HepG2 (cell line): ENCODE data around the gene ARHGAP5. TPM values are rescaled to one million over a fixed set of nuclear protein-coding genes. Genes with fewer than 3 reads are reported as not detected.

Experiments
- ATAC-seq: fragments of 200-7000 bp; cut with Tn5 transposase; 3 replicates; pipeline ENCODE4 v1.9.1; 2020; ENCODE audit warnings: mild to moderate bottlenecking, moderate library complexity
- BruUV-seq: library from RNA; stranded (reverse); fragments of 400-500 nt; replicated peaks from 2 replicates; lab custom pipeline; 2021; lab: Mats Ljungman, UMichigan
- CTCF ChIA-PET: fragments of 300-600 bp; formaldehyde crosslinking; extraction: SDS; loops from one replicate; lab custom pipeline; 2021; ENCODE audit warnings: low total read pairs, inconsistent platforms, low intra/inter-chr PET ratio; lab: Yijun Ruan, JAX
- POLR2A ChIA-PET: fragments of 350-600 bp; sonication (Branson Sonifier 250); formaldehyde crosslinking; loops from one replicate; lab custom pipeline; 2020; ENCODE audit warnings: antibody characterized with exemption, inconsistent platforms; lab: Yijun Ruan, JAX
- DNase-seq: peaks from one replicate; pipeline ENCODE4 v3.0.0-alpha.2; 2015; ENCODE audit warnings: low spot score
- FAIRE-seq: peaks from 3 replicates; lab custom pipeline; 2011; peaks lifted over from hg19 to GRCh38; lab: Jason Lieb, UNC
- H2AFZ ChIP-seq: one replicate; pipeline ENCODE4 v1.6.1; 2011; ENCODE audit warnings: low read length, inconsistent platforms
- H3K27ac ChIP-seq: fragments of 300-600 bp; 3 replicates; pipeline ENCODE4 v1.8.0; 2011; ENCODE audit warnings: mixed run types, mild to moderate bottlenecking, mixed read lengths, low read length, inconsistent platforms; ENCODE audit not compliant: insufficient read depth; ENCODE audit errors: extremely low read length
- H3K27me3 ChIP-seq, 2 experiments: fragments of 200-600 bp in 1 of 2; 2 replicates in 1 of 2; 3 replicates in 1 of 2; pipeline versions ENCODE4 v1.6.0 to v1.8.0; 2011; ENCODE audit warnings: low read length in 2 of 2, mild to moderate bottlenecking in 2 of 2, moderate library complexity in 2 of 2, inconsistent platforms in 1 of 2; ENCODE audit not compliant: insufficient read depth in 2 of 2, control insufficient read depth in 1 of 2
- H3K36me3 ChIP-seq, 2 experiments: fragments of 200-600 bp in 1 of 2; replicated peaks in 1 of 2; 2 replicates in 1 of 2; 3 replicates in 1 of 2; pipeline versions ENCODE4 v1.5.1 to v1.8.0; 2011; ENCODE audit warnings: low read length in 2 of 2, inconsistent platforms in 1 of 2; ENCODE audit not compliant: insufficient read depth in 2 of 2, control insufficient read depth in 1 of 2
- H3K4me1 ChIP-seq: 2 replicates; pipeline ENCODE4 v1.5.1; 2012; ENCODE audit warnings: low read length, inconsistent platforms; ENCODE audit not compliant: insufficient read depth
- H3K4me2 ChIP-seq: 2 replicates; pipeline ENCODE4 v1.6.0; 2011; ENCODE audit warnings: low read depth, low read length, inconsistent platforms
- H3K4me3 ChIP-seq, 3 experiments: fragments of 200-600 bp in 1 of 3; sonication (generic), shearing (Covaris generic) in 1 of 3; replicated peaks in 1 of 3; 2 replicates each; pipeline ENCODE4 v1.5.1; 2011 to 2016; ENCODE audit warnings: low read length in 3 of 3, inconsistent platforms in 2 of 3, low read depth in 2 of 3, mild to moderate bottlenecking in 2 of 3, control low read depth in 1 of 3, mixed read lengths in 1 of 3; ENCODE audit not compliant: insufficient read depth in 1 of 3
- H3K79me2 ChIP-seq: one replicate; pipeline ENCODE4 v1.6.1; 2011; ENCODE audit warnings: low read length, inconsistent platforms; ENCODE audit not compliant: insufficient read depth
- H3K9ac ChIP-seq: 2 replicates; pipeline ENCODE4 v1.6.0; 2011; ENCODE audit warnings: mild to moderate bottlenecking, low read depth, low read length, inconsistent platforms; ENCODE audit not compliant: insufficient read depth
- H3K9me3 ChIP-seq: 2 replicates; pipeline ENCODE4 v1.5.1; 2012; ENCODE audit warnings: mild to moderate bottlenecking, low read length
- H4K20me1 ChIP-seq: 2 replicates; pipeline ENCODE4 v1.6.0; 2011; ENCODE audit warnings: inconsistent platforms, mild to moderate bottlenecking, low read length, moderate library complexity; ENCODE audit not compliant: insufficient read depth
- AHR ChIP-seq: IDR thresholded peaks from 2 replicates; pipeline ENCODE4 v1.6.1; 2018; ENCODE audit warnings: missing genetic modification reagents, missing compliant biosample characterization
- BATF2 ChIP-seq: sonication (generic); formaldehyde crosslinking; IDR thresholded peaks from 2 replicates; pipeline ENCODE4 v1.8.0; 2022; ENCODE audit warnings: mild to moderate bottlenecking, missing genetic modification reagents, moderate library complexity
- JUN ChIP-seq: sonication (generic); formaldehyde crosslinking; IDR thresholded peaks from 2 replicates; pipeline ENCODE4 v1.4.0; 2020; ENCODE audit warnings: mild to moderate bottlenecking, missing genetic modification reagents
- KLF16 ChIP-seq, 2 experiments: sonication (generic) in 1 of 2; formaldehyde crosslinking in 1 of 2; IDR thresholded peaks; 2 replicates each; pipeline versions ENCODE4 v1.6.1 to v1.8.0; 2016 to 2023; ENCODE audit warnings: missing genetic modification reagents in 2 of 2, missing compliant biosample characterization in 1 of 2
- SAFB2 ChIP-seq: sonication (generic); formaldehyde crosslinking; IDR thresholded peaks from 2 replicates; pipeline ENCODE4 v1.5.1; 2020; ENCODE audit warnings: missing genetic modification reagents, low read depth, mild to moderate bottlenecking, borderline replicate concordance
- ZMAT3 ChIP-seq: sonication (generic); formaldehyde crosslinking; conservative IDR thresholded peaks from 2 replicates; pipeline ENCODE4 v1.7.0; 2021; ENCODE audit warnings: missing genetic modification reagents
- ZNF263 ChIP-seq: sonication (generic); formaldehyde crosslinking; IDR thresholded peaks from 2 replicates; pipeline ENCODE4 v1.4.0; 2020; ENCODE audit warnings: missing genetic modification reagents
- ZNF296 ChIP-seq: sonication (generic); formaldehyde crosslinking; conservative IDR thresholded peaks from 2 replicates; pipeline ENCODE4 v1.5.0; 2020; ENCODE audit warnings: mild to moderate bottlenecking, missing genetic modification reagents
- ZNF607 ChIP-seq: sonication (generic); formaldehyde crosslinking; IDR thresholded peaks from 2 replicates; pipeline ENCODE4 v1.5.1; 2020; ENCODE audit warnings: missing genetic modification reagents, mild to moderate bottlenecking, borderline replicate concordance
- WGBS: methylation state at CpG from one replicate; pipeline ENCODE4 v1.1.6; 2017; ENCODE audit warnings: low lambda C conversion rate; 5-methylcytosine and 5-hydroxymethylcytosine counted together
- in situ Hi-C: cut with HindIII; loops from 2 replicates; pipeline ENCODE4 v1.10.0; 2017; ENCODE audit warnings: low pct_unique_long_range_greater_than_20kb; ENCODE audit not compliant: extremely low pct_ligation_motif_present
- intact Hi-C: fragments of 100-400 bp; cut with micrococcal nuclease; formaldehyde crosslinking; loops from one replicate; pipeline ENCODE4 v1.10.0; 2022; ENCODE audit not compliant: unreplicated experiment
- polyA plus RNA-seq, 8 experiments: library from polyadenylated mRNA; depleted of rRNA in 3 of 8; stranded (reverse) in 7 of 8; unstranded in 1 of 8; fragments of >200 nt; fragmentation: Illumina TruSeq in 4 of 8; extraction: Trizol in 4 of 8; gene quantifications; 2 replicates each; pipeline versions ENCODE4 v1.2.1 to v1.2.3, GENCODE V29; 2011 to 2016; ENCODE audit warnings: low read depth in 4 of 8, missing spikeins in 1 of 8, mixed read lengths in 1 of 8; ENCODE audit not compliant: insufficient read depth in 1 of 8
- total RNA-seq, 5 experiments: library from RNA; depleted of rRNA; stranded (reverse); fragments of >200 nt; fragmentation: Illumina TruSeq; extraction: Trizol; gene quantifications; 2 replicates each; pipeline ENCODE4 v1.2.3, GENCODE V29; 2016; ENCODE audit warnings: low read depth in 1 of 5
- TF ChIP-seq, protein P1 (sequence below): sonication (generic); formaldehyde crosslinking; IDR thresholded peaks from 2 replicates; pipeline ENCODE4 v1.5.0; 2020; ENCODE audit warnings: missing genetic modification reagents

ARHGAP5 gene
- total and polyA plus RNA-seq, 2 of the 13 experiments (the other 11 are each of a cell fraction or from before 2014, with no cell fraction given): 33.7 to 144 TPM

DNA sequence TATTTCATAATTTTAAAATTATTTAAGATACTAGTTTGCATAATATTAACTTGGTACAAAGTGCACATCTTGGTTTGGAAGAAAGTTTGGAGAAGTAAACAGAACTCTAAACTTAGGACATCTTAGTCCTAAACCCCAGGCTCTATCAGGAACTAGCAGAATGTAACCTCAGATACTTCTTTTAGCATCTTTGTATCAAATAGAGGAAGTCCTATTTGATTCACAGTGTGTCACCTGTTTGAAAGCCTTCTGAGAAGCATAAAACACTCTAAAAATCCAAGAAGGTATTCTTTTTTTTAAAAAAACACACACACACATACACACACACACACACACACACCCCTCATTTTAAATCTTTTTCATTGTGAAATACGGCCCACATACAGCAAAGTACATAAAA, 112.7 kb downstream of the ARHGAP5 start:
- intact Hi-C loops: no loop called here
- H3K4me2 ChIP-seq: no peak overlapping the region
- H3K4me1 ChIP-seq: no peaks in the 10 kb centered on the region
- no peaks in the 10 kb centered on the region for H3K79me2 ChIP-seq
- H4K20me1 ChIP-seq: no peaks in the 10 kb centered on the region
- CTCF ChIA-PET: no interaction called here
- no peak for ATAC-seq
- no peak overlapping the region for H3K27ac ChIP-seq
- H3K27me3 ChIP-seq: no peaks in the 10 kb centered on the region
- H3K9me3 ChIP-seq: peaks cover 10% of the 10 kb centered on the region; the same call in 1 of the 2 replicates
- TF ChIP-seq ZNF607 (no peak), JUN (CRISPR knock-in tag) (no peak), ZMAT3 (CRISPR knock-in tag) (no peak), BATF2 (CRISPR knock-in tag) (no peak), ZNF263 (CRISPR knock-in tag) (no peak), KLF16 (CRISPR knock-in tag; IDR thresholded peaks at IDR 0.05) (no peak), ZNF296 (CRISPR knock-in tag) (no peak)
- TF ChIP-seq, protein P1, sequence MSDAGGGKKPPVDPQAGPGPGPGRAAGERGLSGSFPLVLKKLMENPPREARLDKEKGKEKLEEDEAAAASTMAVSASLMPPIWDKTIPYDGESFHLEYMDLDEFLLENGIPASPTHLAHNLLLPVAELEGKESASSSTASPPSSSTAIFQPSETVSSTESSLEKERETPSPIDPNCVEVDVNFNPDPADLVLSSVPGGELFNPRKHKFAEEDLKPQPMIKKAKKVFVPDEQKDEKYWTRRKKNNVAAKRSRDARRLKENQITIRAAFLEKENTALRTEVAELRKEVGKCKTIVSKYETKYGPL (CRISPR knock-in tag): no peak
- no peak overlapping the region for H3K4me3 ChIP-seq
- in situ Hi-C loops: no loop called here
- no peak overlapping the region for H3K9ac ChIP-seq
- no TSS peak for BruUV-seq
- H2AFZ ChIP-seq: no peak overlapping the region
- 50% methylated on average over 1 of the region's 1 CpG for WGBS
- no peaks in the 10 kb centered on the region for H3K36me3 ChIP-seq
- no peak for FAIRE-seq
- POLR2A ChIA-PET: no interaction called here
- no peak for DNase-seq

- H3K4me3 ChIP-seq: no peak overlapping the region
- H3K9ac ChIP-seq: no peak overlapping the region
- DNase-seq: no peak
- 0 out of 2 replicates have a peak, but pooled peaks cover under 1% of the 10 kb centered on the region for H3K9me3 ChIP-seq
- ChIA-PET POLR2A (no interaction called here), CTCF (no interaction called here)
- no peak overlapping the region for H3K27ac ChIP-seq
- H2AFZ ChIP-seq: no peak overlapping the region
- no peaks in the 10 kb centered on the region for H3K79me2 ChIP-seq
- in situ Hi-C loops: no loop called here
- intact Hi-C loops: no loop called here
- no peaks in the 10 kb centered on the region for H3K36me3 ChIP-seq
- BruUV-seq: no TSS peak
- no peaks in the 10 kb centered on the region for H3K27me3 ChIP-seq
- H4K20me1 ChIP-seq: no peaks in the 10 kb centered on the region
- 11% methylated on average over 3 of the region's 3 CpGs for WGBS
- H3K4me1 ChIP-seq: no peaks in the 10 kb centered on the region
- FAIRE-seq: no peak
- no peak for ATAC-seq
- no peak overlapping the region for H3K4me2 ChIP-seq
- TF ChIP-seq SAFB2 (CRISPR knock-in tag) (no peak), AHR (CRISPR knock-in tag) (no peak)
Observed at GRCh38 chr14:32190673-32191072, 113.6 kb downstream of the ARHGAP5 start.
